Naive thymus-derived CD8-positive, alpha-beta T cell (primary cell): Measurements from ENCODE around the gene OR5L1. TPM values are rescaled to one million over a fixed set of nuclear protein-coding genes. Genes with fewer than 3 reads are reported as not detected.

ENCODE experiments used
- polyA plus RNA-seq, 3 donors: library from polyadenylated mRNA; unstranded; fragments of 300-500 nt; fragmentation: Illumina TruSeq; gene quantifications; one replicate each; pipeline ENCODE4 v1.2.3, GENCODE V29; 2021
- total RNA-seq, 8 experiments: library from RNA in 2 of 8; stranded (reverse) in 2 of 8; gene quantifications; one replicate each; pipeline ENCODE4 v1.2.3 and lab custom pipeline; 2021 to 2026

The OR5L1 gene
- total and polyA plus RNA-seq, 5 experiments from 2014 or later, result not detected

Other genes with a start within 250 kb of the OR5L1 start
- not detected for gene OR4C16, start 239.2 kb upstream of the OR5L1 start, total RNA-seq
- gene OR4C16, start 239.2 kb upstream of the OR5L1 start, polyA plus RNA-seq, result not detected
- not detected for gene OR4C11, start 203.7 kb upstream of the OR5L1 start, total RNA-seq
- not detected for gene OR4C11, start 203.7 kb upstream of the OR5L1 start, polyA plus RNA-seq
- not detected for gene OR4P4, start 176.3 kb upstream of the OR5L1 start, total RNA-seq
- not detected for gene OR4P4, start 176.3 kb upstream of the OR5L1 start, polyA plus RNA-seq
- gene OR4S2, start 163.0 kb upstream of the OR5L1 start, total RNA-seq, result not detected
- gene OR4S2, start 163.0 kb upstream of the OR5L1 start, polyA plus RNA-seq, result not detected
- gene OR4C6, start 149.2 kb upstream of the OR5L1 start, total RNA-seq, result not detected
- gene OR4C6, start 149.2 kb upstream of the OR5L1 start, polyA plus RNA-seq, result not detected
- gene OR5D13, start 37.9 kb upstream of the OR5L1 start, total RNA-seq, result not detected
- gene OR5D13, start 37.9 kb upstream of the OR5L1 start, polyA plus RNA-seq, result not detected
- not detected for gene OR5D14, start 15.8 kb upstream of the OR5L1 start, total RNA-seq
- gene OR5D14, start 15.8 kb upstream of the OR5L1 start, polyA plus RNA-seq, result not detected
- not detected for gene OR5D18, start 8.3 kb downstream of the OR5L1 start, total RNA-seq
- not detected for gene OR5D18, start 8.3 kb downstream of the OR5L1 start, polyA plus RNA-seq
- gene OR5L2, start 15.9 kb downstream of the OR5L1 start, total RNA-seq, result not detected
- gene OR5L2, start 15.9 kb downstream of the OR5L1 start, polyA plus RNA-seq, result not detected
- not detected for gene OR5D16, start 27.4 kb downstream of the OR5L1 start, total RNA-seq
- gene OR5D16, start 27.4 kb downstream of the OR5L1 start, polyA plus RNA-seq, result not detected
- not detected for gene TRIM51, start 71.9 kb downstream of the OR5L1 start, total RNA-seq
- gene TRIM51, start 71.9 kb downstream of the OR5L1 start, polyA plus RNA-seq, result not detected
- gene OR5W2, start 103.2 kb downstream of the OR5L1 start, total RNA-seq, result not detected
- not detected for gene OR5W2, start 103.2 kb downstream of the OR5L1 start, polyA plus RNA-seq
- not detected for gene OR5I1, start 125.0 kb downstream of the OR5L1 start, total RNA-seq
- not detected for gene OR5I1, start 125.0 kb downstream of the OR5L1 start, polyA plus RNA-seq
- gene OR10AG1, start 158.6 kb downstream of the OR5L1 start, total RNA-seq, result not detected
- gene OR10AG1, start 158.6 kb downstream of the OR5L1 start, polyA plus RNA-seq, result not detected
- gene OR5F1, start 183.3 kb downstream of the OR5L1 start, total RNA-seq, result not detected
- gene OR5F1, start 183.3 kb downstream of the OR5L1 start, polyA plus RNA-seq, result not detected
- not detected for gene OR5AS1, start 216.3 kb downstream of the OR5L1 start, total RNA-seq
- gene OR5AS1, start 216.3 kb downstream of the OR5L1 start, polyA plus RNA-seq, result not detected